HCT116 (cell line): ENCODE results near the gene PCDHB6. TPM values are rescaled to one million over a fixed set of nuclear protein-coding genes. Genes with fewer than 3 reads are reported as not detected.
A peak's percentile ranks its signal among the peaks of the same experiment; 100 is the strongest.
"Not testable (repeated sequence)": the region's sequence is repeated elsewhere in the genome, so short reads cannot be mapped to it uniquely, and the experiment has no call there.

Experiments
- ATAC-seq: fragments of 200-7000 bp; cut with Tn5 transposase; 2 replicates; pipeline ENCODE4 v1.9.1; 2020; ENCODE audit warnings: mild to moderate bottlenecking, moderate library complexity
- BruUV-seq: library from RNA; stranded (reverse); fragments of 400-500 nt; replicated peaks from 2 replicates; lab custom pipeline; 2021; lab: Mats Ljungman, UMichigan
- CTCF ChIA-PET: fragments of 300-600 bp; sonication (Branson Sonifier 250); formaldehyde crosslinking; loops from one replicate; lab custom pipeline; 2021; ENCODE audit warnings: antibody characterized with exemption; lab: Charles Lee
- POLR2A ChIA-PET: fragments of 300-600, 350-600 bp; sonication (Branson Sonifier 250); formaldehyde crosslinking; loops from one replicate; lab custom pipeline; 2021; ENCODE audit warnings: antibody characterized with exemption; lab: Charles Lee
- RAD21 ChIA-PET, 2 experiments: fragments of 300-600 bp; sonication (Branson Sonifier 250); formaldehyde crosslinking; loops; one replicate each; lab custom pipeline; 2023; ENCODE audit warnings: low total read pairs in 2 of 2; ENCODE audit not compliant: uncharacterized antibody in 2 of 2, unreplicated experiment in 2 of 2, low non-redundant PET in 1 of 2; lab: Charles Lee
- DNase-seq: peaks from one replicate; pipeline ENCODE4 v3.0.0-alpha.2; 2010; ENCODE audit warnings: low read depth, low spot score
- H2AFZ ChIP-seq: fragments of 200-600 bp; shearing (Covaris generic), sonication (generic); 2 replicates; pipeline ENCODE4 v1.6.1; 2017; ENCODE audit warnings: low read depth, mixed run types, mixed read lengths, antibody characterized with exemption, low read length; ENCODE audit not compliant: poor library complexity, severe bottlenecking
- H3K27ac ChIP-seq: 2 replicates; pipeline ENCODE4 v1.5.1; 2012; ENCODE audit warnings: low read depth, low read length
- H3K27me3 ChIP-seq: fragments of 200-600 bp; sonication (generic); 2 replicates; pipeline ENCODE4 v1.6.1; 2016; ENCODE audit warnings: mixed run types, low read length, mixed read lengths; ENCODE audit not compliant: insufficient read depth
- H3K36me3 ChIP-seq, 2 experiments: fragments of 200-500 bp in 1 of 2; fragments of 200-600 bp in 1 of 2; sonication (Bioruptor generic) in 1 of 2; sonication (generic) in 1 of 2; 2 replicates each; pipeline versions ENCODE4 v1.5.1 to v1.6.1; 2014 to 2016; ENCODE audit warnings: low read length in 2 of 2, inconsistent platforms in 1 of 2, mixed read lengths in 1 of 2, mixed run types in 1 of 2; ENCODE audit not compliant: insufficient read depth in 2 of 2, control insufficient read depth in 1 of 2
- H3K4me1 ChIP-seq, 2 experiments: fragments of 200-600 bp in 1 of 2; sonication (generic) in 1 of 2; 2 replicates each; pipeline versions ENCODE4 v1.5.1 to v1.6.1; 2012 to 2017; ENCODE audit warnings: low read length in 2 of 2, inconsistent platforms in 1 of 2, mild to moderate bottlenecking in 1 of 2, mixed read lengths in 1 of 2, mixed run types in 1 of 2, moderate library complexity in 1 of 2; ENCODE audit not compliant: insufficient read depth in 2 of 2, control insufficient read depth in 1 of 2
- H3K4me2 ChIP-seq: fragments of 200-600 bp; sonication (generic); 2 replicates; pipeline ENCODE4 v1.6.1; 2017; ENCODE audit warnings: mixed run types, low read length, mixed read lengths
- H3K4me3 ChIP-seq, 2 experiments: fragments of 200-600 bp in 1 of 2; sonication (generic) in 1 of 2; replicated peaks in 1 of 2; 2 replicates each; pipeline ENCODE4 v1.5.1; 2011 to 2016; ENCODE audit warnings: low read length in 2 of 2, control low read depth in 1 of 2, low read depth in 1 of 2, mild to moderate bottlenecking in 1 of 2, mixed read lengths in 1 of 2, mixed run types in 1 of 2
- H3K79me2 ChIP-seq: fragments of 200-600 bp; sonication (generic); 2 replicates; pipeline ENCODE4 v1.6.1; 2017; ENCODE audit warnings: mild to moderate bottlenecking, mixed run types, low read length, moderate library complexity, mixed read lengths; ENCODE audit not compliant: insufficient read depth
- H3K9ac ChIP-seq: fragments of 200-600 bp; sonication (generic); 2 replicates; pipeline ENCODE4 v1.6.1; 2016; ENCODE audit warnings: low read length, mixed read lengths
- H3K9me2 ChIP-seq: fragments of 200-600 bp; sonication (generic), shearing (Covaris generic); 2 replicates; pipeline ENCODE4 v1.6.1; 2017; ENCODE audit warnings: mixed run types, mild to moderate bottlenecking, moderate library complexity; ENCODE audit not compliant: insufficient read depth
- H3K9me3 ChIP-seq, 2 experiments: fragments of 200-500 bp in 1 of 2; fragments of 200-600 bp in 1 of 2; sonication (Bioruptor generic) in 1 of 2; sonication (generic) in 1 of 2; 2 replicates each; pipeline ENCODE4 v1.6.1; 2014 to 2017; ENCODE audit warnings: low read length in 2 of 2, mixed read lengths in 2 of 2, inconsistent platforms in 1 of 2, low read depth in 1 of 2, mild to moderate bottlenecking in 1 of 2, mixed run types in 1 of 2, moderate library complexity in 1 of 2; ENCODE audit not compliant: control insufficient read depth in 1 of 2, insufficient read depth in 1 of 2
- H4K20me1 ChIP-seq: fragments of 200-600 bp; sonication (generic), shearing (Covaris generic); 2 replicates; pipeline ENCODE4 v1.6.1; 2017; ENCODE audit warnings: mixed run types, mild to moderate bottlenecking, moderate library complexity; ENCODE audit not compliant: insufficient read depth
- CEBPB ChIP-seq: IDR thresholded peaks from 2 replicates; pipeline ENCODE4 v1.6.1; 2012; ENCODE audit warnings: low read depth
- RAD21 ChIP-seq: IDR thresholded peaks from 2 replicates; pipeline ENCODE4 v1.6.1; 2012; ENCODE audit warnings: low read depth, mild to moderate bottlenecking
- intact Hi-C: fragments of 100-400 bp; cut with micrococcal nuclease; formaldehyde crosslinking; loops from 2 replicates; pipeline ENCODE4 v1.10.0; 2022
- total RNA-seq: library from RNA; stranded (reverse); gene quantifications from one replicate; pipeline ENCODE4 v1.2.1, GENCODE V29; 2021; ENCODE audit not compliant: unreplicated experiment

PCDHB6 gene
- total RNA-seq, 1 experiment from 2014 or later = not detected

- DNase-seq (no peak), ATAC-seq (no peak)
- ChIA-PET CTCF (no interaction called here), RAD21 (no interaction called here), POLR2A (no interaction called here)
- TF ChIP-seq RAD21 = peak; percentile 7; the same call in 1 of the 2 replicates
- no peak for TF ChIP-seq CEBPB
- Histone ChIP-seq H3K9me2 (no peaks in the 10 kb centered on the region), H3K9me3 (peaks cover 0 to 6% of the 10 kb centered on the region in 2 experiments; a peak in 2 of 4 replicates), H3K9ac (no peak within 1 kb of the TSS), H3K4me1 (no peaks in the 10 kb centered on the region), H3K27ac (no peak within 1 kb of the TSS), H3K79me2 (no peaks in the 10 kb centered on the region), H3K4me3 (no peak within 1 kb of the TSS), H3K27me3 (no peaks in the 10 kb centered on the region), H3K36me3 (no peaks in the 10 kb centered on the region), H3K4me2 (no peak within 1 kb of the TSS), H4K20me1 (no peaks in the 10 kb centered on the region), H2AFZ (no peak within 1 kb of the TSS)
- BruUV-seq = no TSS peak
- intact Hi-C loops = no loop called here
Observed at GRCh38 chr5:141182248-141182647, 32.4 kb downstream of the PCDHB6 start, which contains the start of gene PCDHB16. TSS of gene PCDHB16 (plus strand) at chr5:141182387. CDS start at chr5:141182560, 173 bp downstream.

DNA sequence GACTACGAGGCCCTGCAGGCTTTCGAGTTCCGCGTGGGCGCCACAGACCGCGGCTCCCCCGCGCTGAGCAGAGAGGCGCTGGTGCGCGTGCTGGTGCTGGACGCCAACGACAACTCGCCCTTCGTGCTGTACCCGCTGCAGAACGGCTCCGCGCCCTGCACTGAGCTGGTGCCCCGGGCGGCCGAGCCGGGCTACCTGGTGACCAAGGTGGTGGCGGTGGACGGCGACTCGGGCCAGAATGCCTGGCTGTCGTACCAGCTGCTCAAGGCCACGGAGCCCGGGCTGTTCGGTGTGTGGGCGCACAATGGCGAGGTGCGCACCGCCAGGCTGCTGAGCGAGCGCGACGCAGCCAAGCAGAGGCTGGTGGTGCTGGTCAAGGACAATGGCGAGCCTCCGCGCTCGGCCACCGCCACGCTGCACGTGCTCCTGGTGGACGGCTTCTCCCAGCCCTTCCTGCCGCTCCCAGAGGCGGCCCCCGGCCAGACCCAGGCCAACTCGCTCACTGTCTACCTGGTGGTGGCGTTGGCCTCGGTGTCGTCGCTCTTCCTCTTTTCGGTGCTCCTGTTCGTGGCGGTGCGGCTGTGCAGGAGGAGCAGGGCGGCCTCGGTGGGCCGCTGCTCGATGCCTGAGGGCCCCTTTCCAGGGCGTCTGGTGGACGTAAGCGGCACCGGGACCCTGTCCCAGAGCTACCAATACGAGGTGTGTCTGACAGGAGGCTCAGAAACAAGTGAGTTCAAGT lies 34.4 kb downstream of the PCDHB6 start:
- H3K4me2 ChIP-seq, BruUV-seq, H3K9me3 ChIP-seq, DNase-seq, H4K20me1 ChIP-seq, H3K4me1 ChIP-seq, H3K9me2 ChIP-seq, H3K79me2 ChIP-seq, ATAC-seq, intact Hi-C loops, RAD21 ChIA-PET, H3K36me3 ChIP-seq, H3K4me3 ChIP-seq, POLR2A ChIA-PET, H3K9ac ChIP-seq, H2AFZ ChIP-seq, H3K27me3 ChIP-seq, CTCF ChIA-PET, H3K27ac ChIP-seq: not testable (repeated sequence)
